HepG2 (cell line): ENCODE data around the gene PHLPP2. TPM values are rescaled to one million over a fixed set of nuclear protein-coding genes. Genes with fewer than 3 reads are reported as not detected.

Source experiments
- ATF5 ChIP-seq: sonication (generic); formaldehyde crosslinking; IDR thresholded peaks from 2 replicates; pipeline ENCODE4 v1.4.0; 2020; ENCODE audit warnings: mild to moderate bottlenecking, low read depth, missing genetic modification reagents
- BCL3 ChIP-seq: sonication (generic); formaldehyde crosslinking; IDR thresholded peaks from 2 replicates; pipeline ENCODE4 v1.5.1; 2020; ENCODE audit warnings: mild to moderate bottlenecking, missing genetic modification reagents, moderate library complexity
- DMAP1 ChIP-seq: IDR thresholded peaks from 2 replicates; pipeline ENCODE4 v1.6.1; 2016
- GZF1 ChIP-seq: sonication (generic); formaldehyde crosslinking; IDR thresholded peaks from 2 replicates; pipeline ENCODE4 v1.5.1; 2020; ENCODE audit warnings: mild to moderate bottlenecking, missing genetic modification reagents
- HNRNPH1 ChIP-seq: fragments of 200-400 bp; formaldehyde crosslinking; optimal IDR thresholded peaks from 2 replicates; pipeline ENCODE3; 2017; ENCODE audit warnings: mild to moderate bottlenecking, low read depth, low read length
- JUND ChIP-seq: sonication (generic); formaldehyde crosslinking; IDR thresholded peaks from 2 replicates; pipeline ENCODE4 v1.8.0; 2022; ENCODE audit warnings: mild to moderate bottlenecking, missing genetic modification reagents
- MED1 ChIP-seq: sonication (generic); formaldehyde crosslinking; IDR thresholded peaks from 2 replicates; pipeline ENCODE4 v1.4.0; 2020; ENCODE audit warnings: missing genetic modification reagents
- NCOA2 ChIP-seq: sonication (generic); formaldehyde crosslinking; IDR thresholded peaks from 2 replicates; pipeline ENCODE4 v1.8.0; 2022; ENCODE audit warnings: inconsistent platforms
- NFKBIZ ChIP-seq: IDR thresholded peaks from 2 replicates; pipeline ENCODE4 v1.6.1; 2018; ENCODE audit warnings: missing genetic modification reagents, missing compliant biosample characterization
- PAX8 ChIP-seq: sonication (generic); formaldehyde crosslinking; IDR thresholded peaks from 2 replicates; pipeline ENCODE4 v1.8.0; 2022; ENCODE audit warnings: mild to moderate bottlenecking, missing genetic modification reagents, borderline replicate concordance
- POLR2AphosphoS5 ChIP-seq: IDR thresholded peaks from 2 replicates; pipeline ENCODE4 v1.6.1; 2012; ENCODE audit warnings: low read depth, low read length
- RFXANK ChIP-seq: IDR thresholded peaks from 2 replicates; pipeline ENCODE4 v1.6.1; 2016
- SOX5 ChIP-seq: IDR thresholded peaks from 2 replicates; pipeline ENCODE4 v1.6.1; 2016; ENCODE audit warnings: borderline replicate concordance
- SP4 ChIP-seq: sonication (generic); formaldehyde crosslinking; IDR thresholded peaks from 2 replicates; pipeline ENCODE4 v1.8.1; 2023; ENCODE audit warnings: mild to moderate bottlenecking, missing genetic modification reagents
- TAF1 ChIP-seq: sonication (generic); formaldehyde crosslinking; IDR thresholded peaks from 2 replicates; pipeline ENCODE4 v1.4.0; 2020; ENCODE audit warnings: missing genetic modification reagents
- TCF12 ChIP-seq, 2 experiments: fragments of 450-650 bp in 1 of 2; sonication (generic) in 1 of 2; formaldehyde crosslinking in 1 of 2; IDR thresholded peaks; 2 replicates each; pipeline versions ENCODE4 v1.6.1 to v1.8.0; 2017 to 2022; ENCODE audit warnings: antibody characterized with exemption in 1 of 2, mild to moderate bottlenecking in 1 of 2, missing genetic modification reagents in 1 of 2, moderate library complexity in 1 of 2
- TCF7 ChIP-seq: sonication (generic); IDR thresholded peaks from 2 replicates; pipeline ENCODE4 v1.6.1; 2016; ENCODE audit warnings: antibody characterized with exemption, low read depth
- ZFP36L2 ChIP-seq: sonication (generic); formaldehyde crosslinking; IDR thresholded peaks from 2 replicates; pipeline ENCODE4 v1.4.0; 2020; ENCODE audit warnings: missing genetic modification reagents
- ZFY ChIP-seq: sonication (generic); formaldehyde crosslinking; IDR thresholded peaks from 2 replicates; pipeline ENCODE4 v1.4.0; 2020; ENCODE audit warnings: missing genetic modification reagents
- ZNF10 ChIP-seq: sonication (generic); formaldehyde crosslinking; IDR thresholded peaks from 2 replicates; pipeline ENCODE4 v1.4.0; 2020; ENCODE audit warnings: mild to moderate bottlenecking, low read depth, missing genetic modification reagents, borderline replicate concordance
- ZNF329 ChIP-seq: sonication (generic); formaldehyde crosslinking; IDR thresholded peaks from 2 replicates; pipeline ENCODE4 v1.9.0; 2021; ENCODE audit warnings: low read depth, mild to moderate bottlenecking, missing genetic modification reagents
- ZNF570 ChIP-seq: sonication (generic); formaldehyde crosslinking; IDR thresholded peaks from 2 replicates; pipeline ENCODE4 v1.4.0; 2020; ENCODE audit warnings: mild to moderate bottlenecking, missing genetic modification reagents, borderline replicate concordance
- ZNF619 ChIP-seq: sonication (generic); formaldehyde crosslinking; IDR thresholded peaks from 2 replicates; pipeline ENCODE4 v1.4.0; 2020; ENCODE audit warnings: mild to moderate bottlenecking, missing genetic modification reagents
- ZNF775 ChIP-seq: sonication (generic); formaldehyde crosslinking; IDR thresholded peaks from 2 replicates; pipeline ENCODE4 v1.4.0; 2020; ENCODE audit warnings: missing genetic modification reagents, mild to moderate bottlenecking, moderate library complexity, borderline replicate concordance
- ZNF878 ChIP-seq: sonication (generic); formaldehyde crosslinking; IDR thresholded peaks from 2 replicates; pipeline ENCODE4 v1.8.1; 2023; ENCODE audit warnings: mild to moderate bottlenecking, missing genetic modification reagents, moderate library complexity
- ZSCAN30 ChIP-seq: sonication (generic); formaldehyde crosslinking; IDR thresholded peaks from 2 replicates; pipeline ENCODE4 v1.5.0; 2020; ENCODE audit warnings: mild to moderate bottlenecking, missing genetic modification reagents
- polyA plus RNA-seq, 8 experiments: library from polyadenylated mRNA; depleted of rRNA in 3 of 8; stranded (reverse) in 7 of 8; unstranded in 1 of 8; fragments of >200 nt; fragmentation: Illumina TruSeq in 4 of 8; extraction: Trizol in 4 of 8; gene quantifications; 2 replicates each; pipeline versions ENCODE4 v1.2.1 to v1.2.3, GENCODE V29; 2011 to 2016; ENCODE audit warnings: low read depth in 4 of 8, missing spikeins in 1 of 8, mixed read lengths in 1 of 8; ENCODE audit not compliant: insufficient read depth in 1 of 8
- total RNA-seq, 5 experiments: library from RNA; depleted of rRNA; stranded (reverse); fragments of >200 nt; fragmentation: Illumina TruSeq; extraction: Trizol; gene quantifications; 2 replicates each; pipeline ENCODE4 v1.2.3, GENCODE V29; 2016; ENCODE audit warnings: low read depth in 1 of 5

Gene PHLPP2
- total and polyA plus RNA-seq, 2 of the 13 experiments (the other 11 are each of a cell fraction or from before 2014, with no cell fraction given): 8.9 TPM

DNA sequence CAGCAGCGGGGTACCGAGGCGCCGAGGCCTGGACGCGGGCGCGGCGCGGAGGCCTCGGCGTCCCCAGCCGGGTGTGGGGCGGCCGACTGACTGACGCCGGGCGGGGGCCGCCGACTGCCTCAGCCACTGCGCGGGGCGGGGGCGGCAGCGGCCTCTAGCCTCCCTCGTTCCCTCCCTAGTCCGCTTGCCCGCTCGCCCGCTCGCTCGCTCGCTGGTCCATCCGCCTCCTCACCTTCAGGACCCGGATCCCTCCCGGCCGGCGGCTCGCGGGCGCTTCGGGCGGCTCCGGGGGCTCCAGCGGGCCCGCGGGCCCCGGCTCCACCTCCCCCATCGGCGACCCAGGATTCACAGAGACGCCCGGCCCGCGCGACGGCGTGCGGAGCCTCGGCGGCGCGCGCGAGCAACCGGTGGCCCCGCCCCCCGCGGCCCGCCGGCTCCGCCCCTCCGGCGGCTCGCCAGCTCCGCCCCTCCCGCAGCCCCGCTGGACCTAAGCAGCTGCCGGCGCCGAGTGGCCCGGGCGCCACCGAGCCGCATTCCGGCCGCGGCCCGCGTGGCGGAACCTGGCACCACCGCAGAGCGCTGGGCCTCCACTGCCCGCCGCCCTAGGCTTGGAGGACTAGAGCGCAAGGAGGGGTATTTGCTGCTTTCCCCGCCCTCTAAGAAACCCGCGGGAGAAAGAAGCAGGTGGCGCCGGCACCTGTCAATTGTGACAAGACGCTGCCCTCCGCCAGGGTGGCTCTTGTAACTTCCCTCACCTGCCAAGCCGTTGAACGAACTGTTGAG lies 773 bp downstream of the PHLPP2 start (continued):
- TF ChIP-seq ZNF878 (CRISPR knock-in tag) (no peak), ATF5 (CRISPR knock-in tag) (no peak), TCF12 (IDR thresholded peaks at IDR 0.05) (no peak), TCF12 (CRISPR knock-in tag; IDR thresholded peaks at IDR 0.05) (no peak), ZNF570 (CRISPR knock-in tag) (no peak), DMAP1 (CRISPR knock-in tag) (no peak), HNRNPH1 (no peak), PAX8 (CRISPR knock-in tag) (no peak), SOX5 (CRISPR knock-in tag) (no peak), ZSCAN30 (CRISPR knock-in tag) (no peak), JUND (CRISPR knock-in tag) (no peak), ZNF775 (no peak), GZF1 (CRISPR knock-in tag) (no peak), ZNF10 (CRISPR knock-in tag) (no peak), ZNF619 (CRISPR knock-in tag) (peak; percentile 68; the same call in 1 of the 2 replicates), POLR2AphosphoS5 (peak; percentile 45; the same call in 1 of the 2 replicates), ZFP36L2 (CRISPR knock-in tag) (no peak), MED1 (CRISPR knock-in tag) (peak; percentile 51; the same call in 1 of the 2 replicates), SP4 (peak; percentile 33), NCOA2 (no peak), ZFY (CRISPR knock-in tag) (peak; percentile 91), RFXANK (CRISPR knock-in tag) (no peak), TCF7 (no peak), TAF1 (peak; percentile 21; the same call in 1 of the 2 replicates), BCL3 (CRISPR knock-in tag) (peak; percentile 63), NFKBIZ (CRISPR knock-in tag) (0 out of 2 replicates have a peak, but pooled peaks have one; percentile 35), ZNF329 (no peak)
